ENCODE data around the gene APELA.
"Not testable (repeated sequence)": the region's sequence is repeated elsewhere in the genome, so short reads cannot be mapped to it uniquely, and the experiment has no call there.

APELA gene

DNA sequence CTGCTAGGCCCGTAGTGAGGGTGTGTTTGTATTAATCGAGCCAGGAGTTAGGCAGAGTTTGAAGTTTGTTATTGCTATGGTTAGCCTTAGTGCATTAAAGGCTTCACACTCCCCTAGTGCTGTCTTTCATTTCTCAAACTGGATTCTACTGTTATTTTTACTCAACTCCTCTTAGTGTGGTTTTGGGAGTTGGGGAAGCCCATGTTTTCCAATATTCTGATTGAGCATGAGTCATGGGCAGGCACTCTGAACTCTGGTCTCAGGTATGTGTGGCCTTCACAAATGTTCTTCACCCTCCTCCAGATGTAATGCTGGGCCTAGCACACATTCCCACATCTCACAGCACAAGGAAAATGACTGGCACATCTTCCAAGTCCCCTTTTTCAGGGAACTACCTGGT lies 50.1 kb downstream of the APELA start:
- not testable (repeated sequence) for DNase-seq

- no peak for DNase-seq
These were observed 53.7 kb downstream of the APELA start for GRCh38 chr4:164930647-164931046.

- DNase-seq, result no peak
These were observed 54.8 kb downstream of the APELA start for GRCh38 chr4:164931551-164932324.

GRCh38 chr4:164933244-164933643 lies 56.3 kb downstream of the APELA start:
- DNase-seq, result no peak

DNA sequence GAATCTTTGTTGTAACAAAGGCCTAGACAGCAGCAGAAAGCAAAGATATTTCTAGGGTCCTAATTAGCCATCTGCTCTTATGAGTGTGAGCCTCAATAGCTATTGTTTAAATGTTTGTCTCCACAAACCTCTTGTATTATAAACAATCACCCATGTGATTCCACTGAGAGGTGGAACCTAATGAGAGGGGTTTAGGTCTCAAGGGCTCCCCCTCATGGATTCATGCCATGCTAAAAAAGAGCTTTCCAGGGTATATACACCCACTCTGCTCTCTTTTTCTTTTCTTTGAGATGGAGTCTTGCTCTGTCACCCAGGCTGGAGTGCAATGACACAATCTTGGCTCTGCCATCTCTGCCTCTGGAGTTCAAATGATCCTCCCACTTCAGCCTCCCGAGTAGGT lies 58.4 kb downstream of the APELA start:
- no peak for DNase-seq

DNA sequence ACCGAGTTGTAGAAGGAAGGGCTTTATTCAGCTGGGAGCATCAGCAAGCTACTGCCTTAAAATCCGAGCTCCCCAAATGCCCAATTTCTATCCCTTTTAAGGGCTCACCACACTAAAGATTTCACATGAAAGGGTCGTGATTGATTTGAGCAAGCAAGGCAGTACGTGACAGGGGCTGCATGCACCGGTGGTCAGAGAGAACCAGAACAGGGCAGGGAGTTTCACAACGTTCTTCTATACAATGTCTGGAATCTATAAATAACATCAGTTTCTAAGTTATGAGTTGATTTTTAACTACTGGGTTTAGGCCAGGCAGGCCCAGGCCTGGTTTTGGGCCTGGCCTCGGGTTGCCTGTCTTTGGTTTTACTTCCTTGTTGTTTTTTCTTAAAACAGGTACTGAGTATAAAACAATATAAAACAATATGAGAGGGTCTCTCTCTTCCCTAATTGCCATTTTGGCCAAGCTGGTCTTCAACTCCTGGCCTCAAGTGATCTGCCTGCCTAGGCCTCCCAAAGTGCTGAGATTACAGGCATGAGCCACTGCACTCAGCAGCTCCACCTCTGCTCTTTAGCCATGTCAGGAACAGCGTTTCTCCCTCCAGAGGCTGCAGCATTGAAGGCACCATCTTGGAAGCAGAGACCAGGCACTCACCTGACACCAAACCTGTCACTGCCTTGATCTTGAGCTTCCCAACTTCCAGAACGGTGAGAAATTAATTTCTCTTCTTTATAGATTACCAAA lies 59.1 kb downstream of the APELA start:
- DNase-seq, result not testable (repeated sequence)

GRCh38 chr4:164937576-164938270 lies 60.7 kb downstream of the APELA start:
- no peak for DNase-seq

DNA sequence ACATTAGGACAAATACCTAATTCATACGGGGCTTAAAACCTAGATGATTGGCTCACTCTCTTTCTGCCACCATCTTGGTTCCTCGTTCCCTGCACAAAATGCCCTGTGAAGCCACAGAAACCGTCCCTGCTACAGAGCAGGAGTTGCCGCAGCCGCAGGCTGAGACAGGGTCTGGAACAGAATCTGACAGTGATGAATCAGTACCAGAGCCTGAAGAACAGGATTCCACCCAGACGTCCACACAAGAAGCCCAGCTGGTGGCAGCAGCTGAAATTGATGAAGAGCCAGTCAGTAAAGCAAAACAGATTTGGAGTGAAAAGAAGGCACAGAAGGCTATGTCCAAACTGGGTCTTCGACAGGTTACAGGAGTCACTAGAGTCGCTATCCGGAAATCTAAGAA lies 66.2 kb downstream of the APELA start:
- no peak for DNase-seq

DNA sequence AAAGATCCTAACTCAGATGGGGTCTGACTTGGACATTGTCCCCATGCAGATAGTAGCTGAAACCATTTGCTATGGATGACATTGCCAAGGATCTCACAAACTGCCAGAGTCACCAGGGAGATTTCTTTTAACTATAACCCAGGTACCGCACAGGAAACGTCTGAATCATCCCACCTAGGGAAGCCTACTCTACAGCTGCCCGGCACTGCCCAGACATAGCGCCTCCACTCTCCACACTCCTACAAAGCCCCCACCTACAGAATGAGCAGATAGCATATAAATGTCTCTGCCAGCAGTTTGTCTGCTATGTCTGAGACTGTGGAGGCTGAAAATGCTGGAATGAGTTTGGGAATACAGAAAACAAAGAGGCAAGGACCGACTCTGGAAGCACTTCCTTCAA lies 68.2 kb downstream of the APELA start:
- no peak for DNase-seq

DNA sequence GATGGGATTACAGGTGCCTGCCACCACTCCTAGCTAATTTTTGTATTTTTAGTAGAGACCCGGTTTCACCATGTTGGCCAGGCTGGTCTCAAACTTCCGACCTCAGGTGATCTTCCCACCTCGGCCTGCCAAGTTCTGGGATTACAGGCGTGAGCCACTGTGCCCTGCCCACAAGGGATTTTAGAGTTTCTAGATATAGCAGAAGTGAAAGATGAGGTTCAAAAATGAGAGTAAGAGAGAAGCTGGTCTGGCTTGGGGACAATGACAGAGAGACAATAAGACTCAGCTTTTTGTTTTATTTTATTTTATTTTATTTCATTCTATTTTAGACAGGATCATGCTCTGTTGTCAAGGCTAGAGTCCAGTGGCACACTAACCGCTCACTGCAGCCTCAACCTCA lies 69.8 kb downstream of the APELA start:
- DNase-seq, result no peak

Data from inflammatory macrophage treated with lipopolysaccharide for 4 hours (primary cell).